ENCODE measurements around the gene TBC1D24.

GRCh38 chr16:2497116-2497630, 22.2 kb downstream of the TBC1D24 start:
- TF ChIP-seq POLR2A (conservative IDR thresholded peaks at IDR 0.05) (no peak), CTCF (IDR thresholded peaks at IDR 0.05 in 2 of 3, conservative IDR thresholded peaks at IDR 0.05 in 1 of 3; ENCODE audit: insufficient read depth in 2 of 3, low read depth in 1 of 3, low read length in 3 of 3) (peak; percentile 50 to 66 (median 56)), POLR2AphosphoS5 (IDR thresholded peaks at IDR 0.05; ENCODE audit: control insufficient read depth, insufficient read depth, low read depth, low read length) (no peak), SMAD1 (IDR thresholded peaks at IDR 0.05; ENCODE audit: low read depth, low read length, partially characterized antibody) (no peak), ZNF280A (IDR thresholded peaks at IDR 0.05; ENCODE audit: low read depth, partially characterized antibody) (no peak), EGR1 (conservative IDR thresholded peaks at IDR 0.05) (no peak), MBD1 (CRISPR knock-in tag; IDR thresholded peaks at IDR 0.05) (no peak), SRSF9 (IDR thresholded peaks at IDR 0.05; ENCODE audit: borderline replicate concordance, low read depth, low read length) (no peak), MAZ (CRISPR knock-in tag; conservative IDR thresholded peaks at IDR 0.05 in 1 of 2, IDR thresholded peaks at IDR 0.05 in 1 of 2) (peak in 1 of 2 experiments; percentile 71; a peak in 1 of 4 replicates), MTA2 (IDR thresholded peaks at IDR 0.05; ENCODE audit: low read depth) (no peak), TCF7 (IDR thresholded peaks at IDR 0.05; ENCODE audit: borderline replicate concordance) (no peak), SP2 (IDR thresholded peaks at IDR 0.05; ENCODE audit: extremely low read depth, low read depth, low read length, poor library complexity, severe bottlenecking) (no peak)
